Mesenchymal stem cell (in vitro differentiated cells and primary cell): Measurements from ENCODE around the gene SLC16A3.

Source experiments
- DNase-seq: peaks from one replicate; pipeline ENCODE4 v3.0.0-alpha.2; 2013
- H2AFZ ChIP-seq: one replicate; pipeline ENCODE4 v1.6.1; 2013; ENCODE audit warnings: low read depth, mild to moderate bottlenecking, control low read depth, inconsistent platforms, low read length, moderate library complexity
- H2AK5ac ChIP-seq: 2 replicates; pipeline ENCODE4 v1.6.1; 2013; ENCODE audit warnings: low read length, moderate library complexity, mild to moderate bottlenecking, inconsistent platforms; ENCODE audit not compliant: severe bottlenecking
- H2BK120ac ChIP-seq: one replicate; pipeline ENCODE4 v1.6.1; 2013; ENCODE audit warnings: low read depth, mild to moderate bottlenecking, inconsistent platforms, low read length, moderate library complexity
- H2BK12ac ChIP-seq, 2 experiments: one replicate each; pipeline ENCODE4 v1.6.1; 2013; ENCODE audit warnings: inconsistent platforms in 2 of 2, low read length in 2 of 2, mild to moderate bottlenecking in 2 of 2, moderate library complexity in 2 of 2, control low read depth in 1 of 2
- H2BK15ac ChIP-seq: one replicate; pipeline ENCODE4 v1.6.1; 2013; ENCODE audit warnings: mild to moderate bottlenecking, low read depth, inconsistent platforms; ENCODE audit not compliant: poor library complexity, severe bottlenecking
- H2BK5ac ChIP-seq: 2 replicates; pipeline ENCODE4 v1.6.1; 2013; ENCODE audit warnings: low read depth, mild to moderate bottlenecking, low read length, control low read depth, inconsistent platforms; ENCODE audit not compliant: poor library complexity, severe bottlenecking
- H3K14ac ChIP-seq, 2 experiments: one replicate each; pipeline ENCODE4 v1.6.1; 2013; ENCODE audit warnings: inconsistent platforms in 2 of 2, low read length in 2 of 2, control low read depth in 1 of 2, mild to moderate bottlenecking in 1 of 2, moderate library complexity in 1 of 2
- H3K18ac ChIP-seq, 2 experiments: one replicate each; pipeline ENCODE4 v1.6.1; 2013; ENCODE audit warnings: inconsistent platforms in 2 of 2, low read length in 2 of 2, control low read depth in 1 of 2, low read depth in 1 of 2, mild to moderate bottlenecking in 1 of 2
- H3K23ac ChIP-seq, 2 experiments: one replicate each; pipeline ENCODE4 v1.6.1; 2013; ENCODE audit warnings: inconsistent platforms in 2 of 2, low read length in 2 of 2, mild to moderate bottlenecking in 2 of 2, moderate library complexity in 2 of 2, control low read depth in 1 of 2
- H3K27ac ChIP-seq: 2 replicates; pipeline ENCODE4 v1.5.1; 2013; ENCODE audit warnings: mild to moderate bottlenecking, moderate library complexity, low read length, control low read depth, inconsistent platforms; ENCODE audit not compliant: poor library complexity, severe bottlenecking
- H3K27me3 ChIP-seq, 2 experiments: 2 replicates each; pipeline versions ENCODE4 v1.6.1 to v1.7.0; 2013; ENCODE audit warnings: low read length in 2 of 2, mild to moderate bottlenecking in 2 of 2, moderate library complexity in 2 of 2, control low read depth in 1 of 2, inconsistent platforms in 1 of 2; ENCODE audit not compliant: control insufficient read depth in 1 of 2, insufficient read depth in 1 of 2
- H3K36me3 ChIP-seq, 2 experiments: 2 replicates each; pipeline versions ENCODE4 v1.6.1 to v1.7.0; 2013; ENCODE audit warnings: low read length in 2 of 2, control low read depth in 1 of 2, inconsistent platforms in 1 of 2, low read depth in 1 of 2, mild to moderate bottlenecking in 1 of 2; ENCODE audit not compliant: insufficient read depth in 2 of 2, control insufficient read depth in 1 of 2
- H3K4ac ChIP-seq, 2 experiments: one replicate each; pipeline ENCODE4 v1.6.1; 2013; ENCODE audit warnings: inconsistent platforms in 2 of 2, low read length in 2 of 2, mild to moderate bottlenecking in 2 of 2, moderate library complexity in 2 of 2, control low read depth in 1 of 2, low read depth in 1 of 2
- H3K4me1 ChIP-seq: 2 replicates; pipeline ENCODE4 v1.6.1; 2013; ENCODE audit warnings: low read depth, low read length, control low read depth; ENCODE audit not compliant: control insufficient read depth, insufficient read depth
- H3K4me2 ChIP-seq: 2 replicates; pipeline ENCODE4 v1.6.1; 2013; ENCODE audit warnings: low read length, mild to moderate bottlenecking, inconsistent platforms; ENCODE audit not compliant: poor library complexity, severe bottlenecking
- H3K4me3 ChIP-seq, 2 experiments: 2 replicates each; pipeline versions ENCODE4 v1.5.1 to v1.7.0; 2013; ENCODE audit warnings: low read length in 2 of 2, mild to moderate bottlenecking in 2 of 2, control low read depth in 1 of 2, low read depth in 1 of 2; ENCODE audit not compliant: insufficient read depth in 1 of 2
- H3K79me1 ChIP-seq: replicated peaks from 2 replicates; pipeline ENCODE4 v1.6.1; 2013; ENCODE audit warnings: mild to moderate bottlenecking, control low read depth, low read length, inconsistent platforms; ENCODE audit not compliant: poor library complexity, severe bottlenecking
- H3K9ac ChIP-seq: 2 replicates; pipeline ENCODE4 v1.7.0; 2013; ENCODE audit warnings: mild to moderate bottlenecking, low read length, moderate library complexity
- H3K9me3 ChIP-seq: 2 replicates; pipeline ENCODE4 v1.7.0; 2013; ENCODE audit warnings: mild to moderate bottlenecking, low read length; ENCODE audit not compliant: control insufficient read depth
- H4K8ac ChIP-seq: one replicate; pipeline ENCODE4 v1.6.1; 2013; ENCODE audit warnings: inconsistent platforms, mild to moderate bottlenecking, low read length, moderate library complexity
- H4K91ac ChIP-seq: one replicate; pipeline ENCODE4 v1.6.1; 2013; ENCODE audit warnings: mild to moderate bottlenecking, low read length, inconsistent platforms
- WGBS: methylation state at CpG from one replicate; pipeline ENCODE4 v1.1.7; 2013; ENCODE audit warnings: mixed read lengths; 5-methylcytosine and 5-hydroxymethylcytosine counted together

Gene SLC16A3

DNA sequence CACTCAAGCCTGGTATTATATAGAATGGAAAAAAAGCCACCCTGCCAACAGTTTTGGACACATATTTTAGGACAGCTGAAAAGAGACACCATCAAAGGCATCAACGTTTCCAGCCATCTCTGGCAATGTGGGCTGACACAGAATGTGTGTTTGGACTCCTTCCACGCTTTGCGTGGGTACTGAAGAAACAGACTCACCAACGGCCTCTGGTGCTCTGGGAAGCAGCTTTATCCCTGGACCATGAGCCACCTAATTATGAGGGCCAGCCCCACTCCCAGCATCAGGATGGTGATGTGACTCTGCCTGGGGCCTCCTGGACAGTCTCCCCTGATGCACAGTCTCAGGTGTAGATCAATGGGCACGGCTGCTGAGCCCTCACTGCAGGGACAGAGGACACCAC lies 44.1 kb upstream of the SLC16A3 start:
- H4K8ac ChIP-seq = peak overlapping the region; percentile 36
- 96% methylated on average over 5 of the region's 5 CpGs for WGBS
- no peaks in the 10 kb centered on the region for H3K79me1 ChIP-seq
- no peak overlapping the region for H3K14ac ChIP-seq
- no peak overlapping the region for H3K4me3 ChIP-seq
- no peak overlapping the region for H2BK5ac ChIP-seq
- no peak overlapping the region for H2BK120ac ChIP-seq
- H4K91ac ChIP-seq = no peak overlapping the region
- H2BK15ac ChIP-seq = no peak overlapping the region
- H3K36me3 ChIP-seq = peaks cover 50 to 60% of the 10 kb centered on the region in 2 experiments
- no peak overlapping the region for H2AK5ac ChIP-seq
- no peaks in the 10 kb centered on the region for H3K4me1 ChIP-seq
- no peak overlapping the region for H3K27ac ChIP-seq
- no peak for DNase-seq
- H3K9ac ChIP-seq = no peak overlapping the region
- no peak overlapping the region for H3K23ac ChIP-seq
- no peaks in the 10 kb centered on the region for H3K27me3 ChIP-seq
- H2AFZ ChIP-seq = no peak overlapping the region
- no peaks in the 10 kb centered on the region for H3K9me3 ChIP-seq
- H3K4ac ChIP-seq = no peak overlapping the region
- no peak overlapping the region for H3K18ac ChIP-seq
- H2BK12ac ChIP-seq = no peak overlapping the region
- H3K4me2 ChIP-seq = no peak overlapping the region

DNA sequence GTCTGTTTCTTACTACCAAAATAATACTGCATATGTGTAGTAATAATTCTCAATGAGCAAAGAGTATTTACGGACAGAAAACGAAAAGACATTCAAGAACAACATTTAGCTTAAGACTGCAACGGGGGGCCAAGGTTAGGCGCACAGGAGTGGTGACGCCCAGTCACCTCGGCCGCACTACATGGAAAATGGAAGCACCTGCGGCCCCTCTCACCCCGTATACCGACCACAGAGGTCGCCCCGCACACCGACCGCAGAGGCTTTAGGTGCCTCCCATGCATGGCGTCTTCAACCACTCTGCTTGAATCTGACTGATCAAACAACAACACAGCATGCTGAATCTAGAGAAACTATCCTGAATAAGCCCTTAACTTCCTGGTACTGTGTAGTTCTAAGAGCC lies 42.6 kb upstream of the SLC16A3 start:
- Histone ChIP-seq H3K9me3 (no peaks in the 10 kb centered on the region), H3K4me2 (no peak overlapping the region), H3K14ac (no peak overlapping the region), H3K79me1 (no peaks in the 10 kb centered on the region), H2BK120ac (no peak overlapping the region), H2BK15ac (no peak overlapping the region), H3K4me3 (no peak overlapping the region), H2BK12ac (no peak overlapping the region), H3K4me1 (no peaks in the 10 kb centered on the region), H3K27ac (no peak overlapping the region), H2AK5ac (no peak overlapping the region), H3K36me3 (peaks cover 45 to 53% of the 10 kb centered on the region in 2 experiments), H2AFZ (no peak overlapping the region), H3K23ac (no peak overlapping the region), H4K91ac (peak overlapping the region; percentile 37), H3K9ac (no peak overlapping the region), H3K27me3 (no peaks in the 10 kb centered on the region), H3K4ac (no peak overlapping the region), H2BK5ac (no peak overlapping the region), H3K18ac (no peak overlapping the region), H4K8ac (no peak overlapping the region)
- WGBS = 98% methylated on average over 15 of the region's 15 CpGs
- DNase-seq = no peak

DNA sequence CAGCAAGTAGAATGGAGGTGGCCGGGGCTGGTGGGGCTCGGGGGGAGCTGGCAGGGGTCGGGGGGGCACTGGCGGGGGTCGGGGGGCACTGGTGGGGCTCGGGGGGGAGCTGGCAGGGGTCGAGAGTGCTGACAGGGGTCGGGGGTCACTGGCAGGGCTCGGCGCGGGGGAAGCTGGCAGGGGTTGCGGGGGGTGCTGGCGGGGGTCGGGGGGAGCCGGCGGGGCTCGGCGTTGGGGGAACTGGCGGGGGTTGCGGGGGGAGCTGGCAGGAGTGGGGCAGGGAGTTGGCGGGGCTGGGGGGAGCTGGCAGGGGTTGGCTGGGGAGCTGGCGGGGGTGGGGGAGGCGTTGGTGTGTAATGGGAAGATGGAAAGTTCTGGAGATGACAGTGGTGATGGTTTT lies 41.3 kb upstream of the SLC16A3 start:
- no peak overlapping the region for H2BK5ac ChIP-seq
- H3K4me3 ChIP-seq = no peak overlapping the region
- no peak overlapping the region for H4K91ac ChIP-seq
- H3K4me1 ChIP-seq = no peaks in the 10 kb centered on the region
- H2AFZ ChIP-seq = no peak overlapping the region
- H2BK15ac ChIP-seq = no peak overlapping the region
- H2BK12ac ChIP-seq = no peak overlapping the region
- H3K9me3 ChIP-seq = no peaks in the 10 kb centered on the region
- H3K79me1 ChIP-seq = no peaks in the 10 kb centered on the region
- DNase-seq = no peak
- no peak overlapping the region for H3K27ac ChIP-seq
- no peak overlapping the region for H3K4me2 ChIP-seq
- no peak overlapping the region for H3K23ac ChIP-seq
- no peak overlapping the region for H3K18ac ChIP-seq
- no peak overlapping the region for H2AK5ac ChIP-seq
- H2BK120ac ChIP-seq = no peak overlapping the region
- no CpG with 5 or more reads among the region's 23 CpGs for WGBS
- no peak overlapping the region for H3K4ac ChIP-seq
- no peaks in the 10 kb centered on the region for H3K27me3 ChIP-seq
- H3K36me3 ChIP-seq = peaks cover 52 to 58% of the 10 kb centered on the region in 2 experiments
- no peak overlapping the region for H3K9ac ChIP-seq
- H4K8ac ChIP-seq = no peak overlapping the region
- H3K14ac ChIP-seq = no peak overlapping the region

DNA sequence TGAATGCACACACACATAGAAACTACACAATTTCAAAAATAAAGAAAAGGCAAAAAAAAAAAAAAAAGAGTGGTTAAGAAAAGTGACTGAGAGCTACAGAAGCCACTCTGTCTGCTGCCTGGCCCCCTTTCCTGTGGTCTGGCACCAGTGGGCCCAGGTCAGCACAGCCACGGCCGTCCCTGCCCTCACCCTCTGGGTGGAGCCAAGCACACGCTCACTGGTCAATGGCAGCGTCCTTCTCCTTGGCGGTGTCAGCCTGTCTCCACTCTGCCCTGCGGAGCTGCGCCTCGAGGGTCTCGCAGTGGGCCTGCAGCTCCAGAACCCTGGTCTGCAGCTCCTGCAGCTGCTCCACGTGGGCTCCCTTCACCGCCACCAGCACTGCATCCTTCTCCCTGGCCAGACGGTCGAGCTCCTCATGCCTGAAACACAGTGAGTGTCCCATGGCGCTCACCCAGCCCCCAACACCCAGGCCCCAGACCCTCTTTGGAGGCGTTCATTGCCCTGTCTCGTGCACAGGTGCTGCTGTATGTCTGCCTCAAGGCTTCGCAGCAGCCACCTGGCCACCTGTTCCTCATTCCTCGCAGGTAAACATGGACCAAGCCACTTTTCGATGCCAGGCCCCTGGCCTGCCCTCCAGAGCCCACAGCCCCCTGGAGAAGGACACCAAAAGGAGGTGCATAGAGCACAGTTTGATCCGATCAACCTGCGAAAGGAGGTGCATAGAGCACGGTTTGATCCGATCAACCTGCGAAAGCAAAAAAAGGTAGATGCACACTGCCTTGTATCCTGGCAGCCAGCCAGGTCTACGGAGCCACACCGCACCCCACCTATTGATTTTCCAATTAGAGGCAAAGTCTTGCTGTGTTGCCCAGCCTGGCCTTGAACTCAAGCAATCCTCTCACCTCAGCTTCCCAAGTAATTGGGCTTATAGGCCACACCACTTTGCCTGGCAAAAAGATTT lies 40.6 kb upstream of the SLC16A3 start:
- Histone ChIP-seq H2AK5ac (no peak overlapping the region), H3K27ac (no peak overlapping the region), H3K36me3 (peaks cover 59 to 60% of the 10 kb centered on the region in 2 experiments), H4K8ac (no peak overlapping the region), H3K4ac (no peak overlapping the region), H2BK12ac (no peak overlapping the region), H2BK5ac (no peak overlapping the region), H3K9me3 (no peaks in the 10 kb centered on the region), H2AFZ (no peak overlapping the region), H2BK120ac (no peak overlapping the region), H3K79me1 (no peaks in the 10 kb centered on the region), H3K14ac (no peak overlapping the region), H3K4me3 (no peak overlapping the region), H3K4me1 (no peaks in the 10 kb centered on the region), H3K4me2 (no peak overlapping the region), H3K9ac (no peak overlapping the region), H3K27me3 (no peaks in the 10 kb centered on the region), H3K18ac (no peak overlapping the region), H4K91ac (no peak overlapping the region), H3K23ac (no peak overlapping the region), H2BK15ac (no peak overlapping the region)
- WGBS = 94% methylated on average over 26 of the region's 26 CpGs
- DNase-seq = no peak
